Subcutaneous adipose tissue (tissue), 4 donors: Measurements from ENCODE around the gene LMOD1. TPM values are rescaled to one million over a fixed set of nuclear protein-coding genes. Genes with fewer than 3 reads are reported as not detected.

Experiments used
- total RNA-seq, 4 donors: library from RNA; depleted of rRNA; stranded (reverse); fragments of >200 nt; gene quantifications; one replicate each; pipeline ENCODE4 v1.1.0, GENCODE V29; 2016
- TF ChIP-seq, protein P1 (sequence below): fragments of 450-650 bp; IDR thresholded peaks from one replicate; pipeline ENCODE4 v1.5.1; 2016; ENCODE audit warnings: low read depth, mild to moderate bottlenecking, control low read depth, antibody characterized with exemption, moderate library complexity

LMOD1 gene
- total RNA-seq, 4 donors from 2014 or later: 38.8 to 168 (median 74.3) TPM

DNA sequence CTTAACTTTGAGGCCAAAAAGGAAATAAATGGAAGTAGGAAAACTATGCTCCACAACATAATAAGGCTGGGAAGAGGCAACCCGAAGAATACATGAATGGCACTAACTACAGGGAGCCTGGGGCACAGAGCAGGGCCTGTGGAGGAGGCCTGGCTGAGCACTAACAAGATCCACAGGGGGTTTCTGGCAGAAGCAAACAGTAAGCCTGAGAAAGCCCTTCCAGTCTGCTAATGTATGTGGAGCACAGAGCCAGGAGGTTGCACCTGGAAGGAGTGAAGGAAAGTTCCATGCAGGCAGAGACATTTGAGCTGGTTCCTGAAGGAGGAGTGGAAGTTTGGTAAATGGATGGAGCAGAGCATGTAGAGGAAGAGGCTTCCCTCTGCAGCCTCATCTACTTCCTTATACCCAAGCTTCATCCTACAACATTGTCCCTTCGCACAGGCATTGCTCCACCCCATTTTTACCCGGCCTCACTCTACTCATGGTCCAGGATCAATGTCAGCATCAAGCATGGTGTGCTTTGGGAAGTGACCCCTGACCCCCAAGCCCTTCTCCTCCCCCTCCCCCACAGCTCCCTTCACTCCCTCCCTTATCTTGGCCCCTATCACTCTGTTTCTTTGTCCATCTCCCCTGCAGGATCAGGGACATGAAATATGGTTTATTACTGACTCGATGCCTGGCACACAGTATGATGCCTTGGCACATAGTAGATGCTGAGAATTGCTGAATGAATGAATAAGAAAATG, 34.3 kb downstream of the LMOD1 start:
- TF ChIP-seq, protein P1, sequence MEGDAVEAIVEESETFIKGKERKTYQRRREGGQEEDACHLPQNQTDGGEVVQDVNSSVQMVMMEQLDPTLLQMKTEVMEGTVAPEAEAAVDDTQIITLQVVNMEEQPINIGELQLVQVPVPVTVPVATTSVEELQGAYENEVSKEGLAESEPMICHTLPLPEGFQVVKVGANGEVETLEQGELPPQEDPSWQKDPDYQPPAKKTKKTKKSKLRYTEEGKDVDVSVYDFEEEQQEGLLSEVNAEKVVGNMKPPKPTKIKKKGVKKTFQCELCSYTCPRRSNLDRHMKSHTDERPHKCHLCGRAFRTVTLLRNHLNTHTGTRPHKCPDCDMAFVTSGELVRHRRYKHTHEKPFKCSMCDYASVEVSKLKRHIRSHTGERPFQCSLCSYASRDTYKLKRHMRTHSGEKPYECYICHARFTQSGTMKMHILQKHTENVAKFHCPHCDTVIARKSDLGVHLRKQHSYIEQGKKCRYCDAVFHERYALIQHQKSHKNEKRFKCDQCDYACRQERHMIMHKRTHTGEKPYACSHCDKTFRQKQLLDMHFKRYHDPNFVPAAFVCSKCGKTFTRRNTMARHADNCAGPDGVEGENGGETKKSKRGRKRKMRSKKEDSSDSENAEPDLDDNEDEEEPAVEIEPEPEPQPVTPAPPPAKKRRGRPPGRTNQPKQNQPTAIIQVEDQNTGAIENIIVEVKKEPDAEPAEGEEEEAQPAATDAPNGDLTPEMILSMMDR: no peak

DNA sequence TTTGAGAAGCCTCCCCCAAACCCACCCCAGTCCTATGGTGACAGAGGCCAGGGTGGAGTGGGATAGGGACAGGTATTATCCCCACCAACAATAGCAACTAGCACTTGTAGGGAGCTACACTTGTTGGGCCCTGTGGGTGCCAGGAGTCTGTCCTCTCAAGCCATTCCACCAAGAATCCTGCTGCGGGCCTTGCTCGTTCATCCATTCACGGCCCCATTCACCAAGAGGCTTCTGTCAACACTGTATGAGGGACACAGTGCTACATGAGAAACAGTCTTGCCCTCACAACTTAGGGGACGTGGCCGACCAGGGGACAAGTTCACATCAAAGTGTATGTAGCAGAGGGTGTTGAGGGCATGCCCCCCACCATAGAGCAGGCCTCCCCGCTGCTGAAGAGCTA, 38.7 kb downstream of the LMOD1 start:
- TF ChIP-seq, protein P1: no peak

GRCh38 chr1:201906336-201906735, 40.0 kb downstream of the LMOD1 start:
- TF ChIP-seq, protein P1: no peak

- TF ChIP-seq, protein P1: no peak
Measured at GRCh38 chr1:201905234-201905890, 41.0 kb downstream of the LMOD1 start.

DNA sequence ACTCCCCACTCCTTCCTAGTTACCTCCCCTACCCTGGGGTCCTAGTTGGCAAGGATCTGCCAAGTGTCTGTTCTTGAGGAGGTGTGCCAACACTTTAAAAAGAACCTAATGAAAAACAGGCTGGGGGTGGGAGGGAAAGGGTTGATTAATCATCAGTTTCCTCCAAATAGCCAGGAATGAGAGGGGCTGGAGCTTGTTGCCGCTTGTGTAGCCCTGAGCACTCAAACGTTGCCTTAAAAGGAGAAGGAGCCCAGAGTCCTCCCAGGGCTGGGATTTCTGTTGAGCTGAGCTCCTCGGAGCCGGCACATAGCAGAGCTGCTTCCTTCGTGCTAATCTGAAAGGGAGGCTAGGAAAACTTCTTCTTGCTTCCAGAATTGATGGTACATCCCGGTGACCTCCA, 41.8 kb downstream of the LMOD1 start:
- TF ChIP-seq, protein P1: no peak

- TF ChIP-seq, protein P1: no peak
Measured at GRCh38 chr1:201903135-201903534, 43.2 kb downstream of the LMOD1 start.

DNA sequence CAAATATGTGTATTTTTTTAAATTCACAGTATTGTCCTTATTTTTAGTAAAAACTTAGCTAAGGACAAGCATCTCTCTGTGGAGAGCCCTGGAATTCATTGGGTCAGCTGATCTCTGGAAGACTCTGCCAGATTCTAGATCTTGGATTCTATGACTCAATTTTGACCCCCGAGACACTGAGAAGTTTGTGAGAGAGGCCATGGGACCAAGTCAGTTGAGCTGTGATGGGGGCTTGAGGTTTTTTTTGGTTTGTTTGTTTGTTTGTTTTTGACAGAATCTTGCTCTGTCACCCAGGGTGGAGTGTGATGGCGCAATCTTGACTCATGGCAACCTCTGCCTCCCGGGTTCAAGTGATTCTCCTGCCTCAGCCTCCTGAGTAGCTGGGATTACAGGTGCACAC, 44.1 kb downstream of the LMOD1 start:
- TF ChIP-seq, protein P1: no peak
